Liver (tissue), 9 donors: ENCODE data around the gene NKD2. TPM values are rescaled to one million over a fixed set of nuclear protein-coding genes. Genes with fewer than 3 reads are reported as not detected.
A peak's percentile ranks its signal among the peaks of the same experiment; 100 is the strongest.

Experiments
- DNase-seq: peaks from one replicate; pipeline ENCODE4 v3.0.0-alpha.2; 2017; ENCODE audit warnings: low spot score
- H3K27ac ChIP-seq, 2 donors: one replicate each; pipeline ENCODE4 v1.7.0; 2013; ENCODE audit warnings: inconsistent platforms in 2 of 2, low read length in 2 of 2, control low read depth in 1 of 2, low read depth in 1 of 2, mild to moderate bottlenecking in 1 of 2
- H3K27me3 ChIP-seq, 4 donors: one replicate each; pipeline versions ENCODE4 v1.6.1 to v1.7.0; 2013; ENCODE audit warnings: low read length in 3 of 4, inconsistent platforms in 1 of 4, mild to moderate bottlenecking in 1 of 4, moderate library complexity in 1 of 4; ENCODE audit not compliant: control insufficient read depth in 4 of 4, insufficient read depth in 4 of 4
- H3K36me3 ChIP-seq, 4 donors: one replicate each; pipeline versions ENCODE4 v1.6.1 to v1.7.0; 2013; ENCODE audit warnings: low read length in 3 of 4, mild to moderate bottlenecking in 3 of 4, low read depth in 1 of 4, moderate library complexity in 1 of 4; ENCODE audit not compliant: control insufficient read depth in 4 of 4, insufficient read depth in 3 of 4
- H3K4me1 ChIP-seq, 4 donors: one replicate each; pipeline versions ENCODE4 v1.6.1 to v1.7.0; 2013; ENCODE audit warnings: low read length in 3 of 4, mild to moderate bottlenecking in 3 of 4, moderate library complexity in 1 of 4; ENCODE audit not compliant: control insufficient read depth in 4 of 4, insufficient read depth in 4 of 4
- H3K4me3 ChIP-seq, 3 donors: one replicate each; pipeline versions ENCODE4 v1.6.1 to v1.7.0; 2013; ENCODE audit warnings: low read length in 3 of 3, control low read depth in 1 of 3, low read depth in 1 of 3, mild to moderate bottlenecking in 1 of 3
- H3K9ac ChIP-seq, 2 donors: one replicate each; pipeline ENCODE4 v1.7.0; 2013; ENCODE audit warnings: low read length in 2 of 2, mild to moderate bottlenecking in 2 of 2, moderate library complexity in 2 of 2, control low read depth in 1 of 2, low read depth in 1 of 2
- H3K9me3 ChIP-seq, 4 donors: one replicate each; pipeline versions ENCODE4 v1.6.1 to v1.7.0; 2013; ENCODE audit warnings: low read length in 3 of 4; ENCODE audit not compliant: control insufficient read depth in 4 of 4
- CTCF ChIP-seq: fragments of 150-350 bp; IDR thresholded peaks from 2 replicates; pipeline ENCODE4 v1.5.1; 2017; ENCODE audit warnings: improper control_type of control experiment, low read depth, low read length; ENCODE audit not compliant: missing input control
- EGR1 ChIP-seq, 2 donors: IDR thresholded peaks; 2 replicates each; pipeline ENCODE4 v1.6.1; 2016 to 2018; ENCODE audit warnings: antibody characterized with exemption in 2 of 2, low read depth in 2 of 2
- HNF4A ChIP-seq, 2 donors: conservative IDR thresholded peaks; 2 replicates each; pipeline ENCODE4 v1.6.1; 2016; ENCODE audit warnings: antibody characterized with exemption in 2 of 2, mild to moderate bottlenecking in 2 of 2
- HNF4G ChIP-seq: IDR thresholded peaks from 2 replicates; pipeline ENCODE4 v1.6.1; 2016; ENCODE audit warnings: antibody characterized with exemption
- NR2F2 ChIP-seq: IDR thresholded peaks from 2 replicates; pipeline ENCODE4 v1.6.1; 2016; ENCODE audit warnings: antibody characterized with exemption
- RAD21 ChIP-seq, 2 donors: IDR thresholded peaks; 2 replicates each; pipeline ENCODE4 v1.6.1; 2016; ENCODE audit warnings: antibody characterized with exemption in 2 of 2, mild to moderate bottlenecking in 2 of 2
- REST ChIP-seq: IDR thresholded peaks from 2 replicates; pipeline ENCODE4 v1.6.1; 2016; ENCODE audit warnings: antibody characterized with exemption, mild to moderate bottlenecking
- RXRA ChIP-seq, 2 donors: IDR thresholded peaks; 2 replicates each; pipeline ENCODE4 v1.6.1; 2017 to 2018; ENCODE audit warnings: antibody characterized with exemption in 2 of 2, mild to moderate bottlenecking in 1 of 2
- WGBS: extraction: QIAGEN DNeasy Blood & Tissue Kit; methylation state at CpG from one replicate; pipeline ENCODE4 v1.1.7; 2013; 5-methylcytosine and 5-hydroxymethylcytosine counted together
- polyA plus RNA-seq, 2 donors: library from polyadenylated mRNA; stranded (reverse) in 1 of 2; unstranded in 1 of 2; fragments of 200-250 nt in 1 of 2; fragments of >200 nt in 1 of 2; fragmentation: Nextera tagmentation in 1 of 2; extraction: Ambion mirVana in 1 of 2; gene quantifications; one replicate each; pipeline versions ENCODE4 v1.2.1 to v1.2.3, GENCODE V29; 2013 to 2015
- total RNA-seq, 2 donors: library from RNA; depleted of rRNA; stranded (reverse); fragments of >200 nt; gene quantifications; one replicate each; pipeline ENCODE4 v1.2.3, GENCODE V29; 2014
- donor health status: healthy.
- donor health status: healthy.
- donor health status: healthy.
- donor health status: healthy.
- donor health status: healthy.

NKD2 gene
- total and polyA plus RNA-seq, 4 donors, result 0.09 to 1.3 (median 0.42) TPM

GRCh38 chr5:989961-990530, 18.6 kb upstream of the NKD2 start:
- Histone ChIP-seq H3K36me3 (no peaks in the 10 kb centered on the region), H3K4me3 (no peak overlapping the region), H3K27me3 (no peaks in the 10 kb centered on the region), H3K9ac (no peak overlapping the region), H3K4me1 (peaks cover 0 to 6% (median 0%) of the 10 kb centered on the region in 4 donors), H3K9me3 (peaks cover 0 to 4% (median 1%) of the 10 kb centered on the region in 4 donors), H3K27ac (peak overlapping the region; percentile 63 to 71)
- WGBS, result 45% methylated on average over 14 of the region's 14 CpGs
- DNase-seq, result peak; percentile 35
- no peak for TF ChIP-seq EGR1 (IDR thresholded peaks at IDR 0.05; ENCODE audit: low read depth in 2 of 2)
- TF ChIP-seq RXRA (IDR thresholded peaks at IDR 0.05), result peak in 1 of 2 donors; percentile 7
- TF ChIP-seq NR2F2, result peak; percentile 90
- TF ChIP-seq CTCF, result peak; percentile 31
- peak; percentile 72 to 76 for TF ChIP-seq RAD21 (IDR thresholded peaks at IDR 0.05)
- no peak for TF ChIP-seq HNF4G
- TF ChIP-seq HNF4A (conservative IDR thresholded peaks at IDR 0.05), result no peak

GRCh38 chr5:991472-992267, 16.9 kb upstream of the NKD2 start:
- Histone ChIP-seq H3K4me3 (no peak overlapping the region), H3K36me3 (no peaks in the 10 kb centered on the region), H3K9me3 (peaks cover 0 to 4% (median 1%) of the 10 kb centered on the region in 4 donors), H3K27me3 (no peaks in the 10 kb centered on the region), H3K27ac (peak overlapping the region in 1 of 2 donors; percentile 53), H3K4me1 (peaks cover 0 to 6% (median 0%) of the 10 kb centered on the region in 4 donors), H3K9ac (no peak overlapping the region)
- TF ChIP-seq REST (no peak), NR2F2 (no peak)
- DNase-seq, result no peak
- WGBS, result 84% methylated on average over 12 of the region's 12 CpGs

GRCh38 chr5:994272-994607, 14.4 kb upstream of the NKD2 start:
- no peaks in the 10 kb centered on the region for H3K36me3 ChIP-seq
- H3K4me1 ChIP-seq, result peaks cover 0 to 6% (median 0%) of the 10 kb centered on the region in 4 donors
- WGBS, result 89% methylated on average over 3 of the region's 3 CpGs

More at GRCh38 chr5:994272-994607, 14.4 kb upstream of the NKD2 start:
- no peak overlapping the region for H3K9ac ChIP-seq
- no peaks in the 10 kb centered on the region for H3K9me3 ChIP-seq
- no peak overlapping the region for H3K4me3 ChIP-seq
- TF ChIP-seq HNF4G (no peak), HNF4A (conservative IDR thresholded peaks at IDR 0.05) (no peak)
- H3K27ac ChIP-seq, result peak overlapping the region in 1 of 2 donors; percentile 61
- no peak for DNase-seq
- no peaks in the 10 kb centered on the region for H3K27me3 ChIP-seq
